ENCODE results near the gene FAM13A. TPM values are rescaled to one million over a fixed set of nuclear protein-coding genes. Genes with fewer than 3 reads are reported as not detected.

FAM13A gene
- total and polyA plus RNA-seq, 2 of the 8 experiments (the other 6 are each of a cell fraction or from before 2014, with no cell fraction given): 7.1 to 16.5 TPM

DNA sequence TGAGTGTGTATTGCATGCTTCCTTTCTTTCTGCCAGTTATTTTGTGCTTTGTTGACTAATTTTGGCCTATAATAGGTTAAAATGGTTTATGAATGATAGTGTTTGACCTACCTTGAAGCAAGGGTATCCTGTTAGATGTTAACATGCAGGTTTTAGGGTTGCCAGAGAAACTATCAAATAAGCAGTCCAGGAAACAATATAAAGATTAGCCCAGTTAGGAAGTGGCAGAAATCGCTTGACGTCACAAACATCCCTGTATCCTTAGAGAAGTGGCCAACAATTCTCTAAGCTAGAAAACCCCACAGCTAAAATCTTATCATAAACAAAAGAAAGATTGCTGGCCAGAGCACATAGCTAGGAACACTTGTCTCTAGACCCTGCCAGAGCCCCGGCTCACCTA lies 363.2 kb downstream of the FAM13A start:
- H2AFZ ChIP-seq (ENCODE audit: low read length): no peak overlapping the region
- H4K20me1 ChIP-seq (replicated peaks in 1 of 2; ENCODE audit: control insufficient read depth in 1 of 2, insufficient read depth in 2 of 2, low read length in 2 of 2): no peaks in the 10 kb centered on the region
- no peak overlapping the region for H3K18ac ChIP-seq (ENCODE audit: extremely low read depth, low read length)
- no peak overlapping the region for H3K27ac ChIP-seq (ENCODE audit: low read depth, low read length)
- no peak overlapping the region for H3K4ac ChIP-seq (replicated peaks; ENCODE audit: insufficient read length, low read depth, low read length)
- H3K23me2 ChIP-seq (ENCODE audit: low read depth, low read length): peaks cover 3% of the 10 kb centered on the region; the same call in 1 of the 2 replicates
- no peak overlapping the region for H3K56ac ChIP-seq (replicated peaks; ENCODE audit: insufficient read length, low read depth, low read length)
- H2BK15ac ChIP-seq (ENCODE audit: low read length): no peak overlapping the region
- H2BK12ac ChIP-seq (ENCODE audit: low read depth, low read length): no peak overlapping the region
- ChIA-PET CTCF (ENCODE audit: partially characterized antibody) (interaction anchor here (0.7 kb wide), 1 partner anchor 21 kb away, joined by 3 read pairs; no protein-coding TSS in a partner anchor), POLR2A (ENCODE audit: partially characterized antibody) (no interaction called here)
- peaks cover 0 to 4% (median 1%) of the 10 kb centered on the region in 4 experiments; a peak in 3 of 7 replicates for H3K27me3 ChIP-seq (replicated peaks in 1 of 4; ENCODE audit: control insufficient read depth in 3 of 4, extremely low read depth in 1 of 4, insufficient read depth in 3 of 4, low read length in 3 of 4)
- H3K4me3 ChIP-seq (ENCODE audit: extremely low read depth in 1 of 4, insufficient read depth in 2 of 4, low read depth in 3 of 4, low read length in 4 of 4): no peak overlapping the region
- H3K14ac ChIP-seq (ENCODE audit: insufficient read length): no peak overlapping the region
- no peak overlapping the region for H4K8ac ChIP-seq (ENCODE audit: extremely low read depth, insufficient read depth, low read length)
- no peak overlapping the region for H3K4me2 ChIP-seq (ENCODE audit: insufficient read depth in 1 of 2, low read depth in 2 of 2, low read length in 2 of 2)
- DNase-seq (ENCODE audit: low read depth in 1 of 2, low spot score in 2 of 2): no peak
- H3K4me1 ChIP-seq (replicated peaks in 1 of 4; ENCODE audit: control insufficient read depth in 3 of 4, insufficient read depth in 4 of 4, low read length in 3 of 4): no peaks in the 10 kb centered on the region; a peak in 1 of 7 replicates
- H3K9me3 ChIP-seq (ENCODE audit: insufficient read depth in 2 of 2, low read depth in 1 of 2, low read length in 1 of 2): no peaks in the 10 kb centered on the region
- no peaks in the 10 kb centered on the region for H3K36me3 ChIP-seq (ENCODE audit: control insufficient read depth in 2 of 4, insufficient read depth in 4 of 4, low read length in 3 of 4)
- H2BK20ac ChIP-seq (ENCODE audit: low read length): no peak overlapping the region
- H3K79me1 ChIP-seq (ENCODE audit: low read depth, low read length): no peaks in the 10 kb centered on the region
- no peak for FAIRE-seq
- no peak overlapping the region for H2AK5ac ChIP-seq (ENCODE audit: low read depth, low read length)
- no peak overlapping the region for H2BK5ac ChIP-seq (ENCODE audit: low read depth, low read length)
- H3K79me2 ChIP-seq (ENCODE audit: control insufficient read depth in 1 of 2, insufficient read depth in 2 of 2, low read length in 2 of 2): no peaks in the 10 kb centered on the region
- no peak overlapping the region for H3K9ac ChIP-seq (replicated peaks in 1 of 4; ENCODE audit: extremely low read depth in 1 of 4, low read depth in 3 of 4, low read length in 3 of 4)
- no peak overlapping the region for H3K23ac ChIP-seq (ENCODE audit: insufficient read length)
- no peak overlapping the region for H4K5ac ChIP-seq (ENCODE audit: insufficient read length, low read depth, low read length)
- 96% methylated on average over 3 of the region's 3 CpGs; no CpG with 5 or more reads in 1 of the 2 experiments for WGBS, 2 experiments (ENCODE audit: extremely low coverage in 1 of 2, insufficient coverage in 1 of 2, insufficient read length in 1 of 2, insufficient replicate concordance in 2 of 2, low coverage in 1 of 2, low lambda C conversion rate in 2 of 2, missing lambda C conversion rate in 1 of 2)
- H4K91ac ChIP-seq (replicated peaks; ENCODE audit: insufficient read length, low read length): no peak overlapping the region
- no peak overlapping the region for H2BK120ac ChIP-seq (replicated peaks; ENCODE audit: low read depth, low read length)

Data from H1 (cell line).